SK-N-DZ (cell line): Measurements from ENCODE around the gene TMEM255B.

ENCODE experiments used
- DNase-seq: peaks from one replicate; pipeline ENCODE4 v3.0.0-alpha.2; 2015; ENCODE audit warnings: low spot score

The TMEM255B gene

DNA sequence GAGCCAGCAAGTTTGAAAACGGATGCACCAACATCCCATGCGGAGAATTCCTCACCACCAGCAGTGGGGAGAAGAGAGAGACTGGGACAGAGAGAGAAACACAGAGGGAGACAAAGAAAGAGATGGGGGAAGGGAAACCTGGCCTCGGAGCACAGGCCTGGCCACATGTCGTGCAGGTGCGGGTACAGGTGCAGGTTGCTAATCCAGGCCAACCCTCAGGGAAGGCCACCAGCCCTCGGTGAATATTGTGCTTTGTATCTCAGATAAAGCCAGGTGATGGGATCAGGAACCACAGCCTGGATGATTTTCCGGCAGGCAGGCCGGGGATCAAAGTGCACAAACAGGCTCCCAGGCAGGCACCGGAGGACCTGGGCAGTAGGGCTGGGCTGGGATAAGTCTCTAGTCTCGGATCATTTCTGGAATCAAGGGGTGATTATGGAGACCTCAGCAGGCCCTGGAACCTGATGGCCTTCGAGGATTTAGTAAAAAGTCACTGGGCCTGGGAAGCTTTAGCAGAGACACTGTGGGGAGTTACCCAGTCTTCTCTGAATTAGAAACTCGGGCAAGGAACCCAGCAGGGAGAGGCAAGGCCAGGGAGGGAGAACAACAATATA, 101.1 kb downstream of the TMEM255B start:
- DNase-seq: no peak

DNA sequence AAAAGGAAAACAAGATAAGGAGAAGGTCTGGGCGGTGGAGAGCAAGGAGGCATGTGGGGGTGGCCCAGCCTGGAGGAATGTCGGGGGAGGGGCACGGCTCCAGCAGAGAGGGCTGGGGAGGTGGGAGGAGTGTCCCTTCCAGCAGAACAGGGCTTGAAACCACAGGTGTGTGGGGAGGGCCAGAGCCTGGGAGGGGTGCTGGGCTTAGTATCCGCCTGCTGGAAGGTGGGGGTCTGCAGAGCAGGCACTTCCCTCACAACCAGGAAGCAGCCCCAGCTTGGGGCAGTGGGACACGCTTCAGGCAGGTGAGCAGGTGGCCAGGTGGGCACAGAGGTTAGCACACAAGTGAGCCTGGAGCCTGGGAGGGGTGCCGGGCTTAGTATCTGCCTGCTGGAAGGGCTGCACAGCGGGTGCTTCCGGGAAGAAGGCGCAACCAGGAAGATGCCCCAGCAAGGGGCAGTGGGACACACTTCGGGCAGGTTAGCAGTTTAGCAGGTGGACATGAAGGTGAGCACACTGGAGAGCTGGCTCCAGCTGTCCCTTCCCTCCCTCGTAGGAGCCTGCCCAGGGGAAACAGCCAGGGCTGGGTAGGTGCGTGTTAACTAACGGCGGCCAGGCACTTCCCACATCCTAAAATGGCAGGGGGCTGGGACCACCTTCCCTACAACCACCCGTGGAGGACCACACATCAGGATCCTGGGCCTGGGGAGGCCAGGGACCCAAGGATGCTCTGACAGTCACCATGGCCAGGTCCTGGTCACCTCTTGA, 101.8 kb downstream of the TMEM255B start:
- DNase-seq: no peak

DNA sequence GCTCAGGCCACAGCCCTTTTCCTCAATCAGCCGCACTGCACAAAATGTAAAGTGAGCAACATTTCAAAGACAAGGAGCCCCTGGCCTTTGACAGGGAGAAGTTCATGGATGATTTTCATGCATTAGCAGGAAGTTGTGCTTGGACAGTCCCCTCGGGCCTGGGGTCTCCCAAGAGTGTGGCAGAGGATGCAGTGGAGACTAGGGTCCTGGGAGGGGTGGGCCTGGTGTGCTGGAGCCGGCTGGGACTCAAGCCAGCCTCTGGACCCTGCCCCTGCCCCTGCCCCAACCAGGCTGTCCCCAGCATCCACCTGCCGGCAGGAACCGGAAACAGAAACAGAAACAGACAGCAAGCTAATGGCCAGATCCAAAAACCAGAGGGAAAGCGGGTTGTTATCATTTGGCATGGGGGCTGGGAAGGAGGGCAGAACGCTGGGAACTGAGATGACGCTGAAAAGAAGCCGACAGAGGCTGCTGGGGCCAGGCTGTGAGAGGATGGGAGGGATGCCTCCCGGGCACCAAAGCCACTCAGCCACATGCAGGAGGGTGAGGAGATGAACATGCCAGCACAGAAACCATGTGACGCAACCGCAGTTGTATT, 102.5 kb downstream of the TMEM255B start:
- DNase-seq: no peak

DNA sequence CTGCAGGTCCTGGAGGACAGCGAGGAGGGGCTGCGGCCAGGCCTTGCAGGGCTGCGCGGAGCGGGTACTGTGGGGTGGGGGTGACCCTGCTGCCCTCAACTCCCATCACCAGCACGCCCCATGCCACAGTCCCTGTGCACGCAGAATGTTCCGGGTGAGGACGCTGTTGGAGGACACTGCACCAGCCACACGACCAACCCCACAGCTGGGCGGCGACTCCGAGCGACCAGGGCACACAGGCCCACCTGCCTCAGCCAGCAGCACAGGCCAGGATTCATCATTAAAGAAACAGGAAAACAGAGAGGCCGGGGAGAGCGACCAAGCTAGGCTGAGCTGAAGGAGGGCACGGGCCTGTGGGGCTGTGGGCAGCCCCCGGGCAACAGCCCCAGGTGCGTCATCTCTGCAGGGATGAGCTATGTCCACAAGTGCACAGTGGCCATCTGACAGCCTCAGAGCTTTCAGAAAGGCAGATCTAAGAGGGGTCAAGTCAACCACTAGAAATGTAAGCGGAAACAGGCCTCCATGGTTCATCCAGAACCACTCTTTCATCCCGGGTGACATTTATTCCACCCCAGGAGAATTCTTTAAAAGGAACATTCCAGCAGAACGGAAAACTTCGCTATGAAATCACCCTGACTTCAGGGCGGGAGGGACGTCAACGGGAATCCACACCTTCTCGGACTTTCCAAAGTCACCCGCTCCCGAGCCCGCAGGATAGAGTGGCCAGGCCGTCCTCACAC, 103.3 kb downstream of the TMEM255B start:
- DNase-seq: no peak

GRCh38 chr13:113862931-113863523, 104.0 kb downstream of the TMEM255B start:
- no peak for DNase-seq

DNA sequence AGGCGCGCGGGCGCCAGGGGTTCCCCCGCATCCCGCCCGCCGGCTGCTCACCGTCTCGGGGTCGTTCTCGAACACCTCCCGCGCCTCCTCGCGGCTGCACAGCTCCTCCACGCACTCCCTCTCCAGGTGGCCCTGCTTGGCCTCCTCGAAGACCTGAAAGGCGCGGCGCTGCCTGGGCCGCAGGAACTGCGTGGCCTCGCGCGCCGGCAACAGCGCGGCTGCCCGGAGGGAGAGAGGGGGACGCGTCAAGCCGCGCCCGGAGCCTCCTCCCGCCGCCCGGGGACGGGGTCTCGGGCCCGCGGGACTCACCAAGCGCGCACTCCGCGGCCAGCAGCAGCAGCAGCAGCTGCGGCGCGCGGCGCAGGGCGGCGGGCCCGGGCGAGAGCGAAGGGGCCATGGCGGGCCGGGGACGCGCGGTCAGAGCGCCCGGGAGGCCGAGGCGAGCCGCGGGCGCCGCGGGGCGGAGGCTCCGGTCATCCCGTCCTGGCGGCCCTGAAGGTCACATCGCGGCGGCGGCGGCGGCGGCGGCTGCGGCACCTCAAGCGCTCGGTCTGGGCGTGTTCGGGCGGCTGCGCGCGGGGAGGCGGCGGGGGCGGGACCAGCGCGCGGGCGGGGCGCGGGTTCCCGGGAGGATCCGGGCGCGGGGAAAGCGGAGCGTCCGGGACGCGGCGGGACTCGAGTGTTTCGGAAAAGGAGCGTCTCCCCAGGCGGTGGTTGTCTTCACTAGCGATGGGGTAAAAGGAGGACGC, 104.7 kb downstream of the TMEM255B start, which contains the start of gene GAS6:
TSS of gene GAS6 (minus strand) at position 553 of the 749 bp plus-strand sequence. CDS start at position 397, 156 bp downstream.
- no peak for DNase-seq

DNA sequence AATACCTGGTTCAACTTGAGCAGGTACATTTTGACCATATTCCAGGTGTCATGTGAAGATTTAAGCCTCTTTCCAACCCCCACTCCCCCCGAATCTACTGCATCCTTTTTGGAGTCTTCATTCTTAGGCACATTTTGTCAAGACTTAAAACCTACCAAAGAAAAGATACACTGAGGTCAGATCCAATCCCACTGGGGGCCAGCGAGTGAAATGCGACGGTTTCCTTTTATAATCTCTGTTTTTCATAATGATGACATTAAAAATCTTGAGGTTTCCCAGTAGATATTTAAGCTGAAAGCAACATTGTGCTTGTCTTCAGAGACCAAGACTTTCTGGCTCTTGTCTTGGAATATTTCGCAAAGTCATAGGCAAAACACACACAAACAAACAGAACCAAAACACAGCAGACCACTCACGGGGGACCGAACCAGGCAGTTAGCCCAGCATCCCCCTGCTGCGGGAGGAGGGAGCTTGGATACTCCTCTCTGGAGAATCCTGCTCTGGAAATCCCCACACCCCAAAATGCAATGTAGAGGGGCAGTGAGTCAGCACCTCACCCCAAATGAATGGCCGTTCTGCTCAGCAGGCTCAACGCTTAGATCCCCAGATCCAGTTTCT, 105.4 kb downstream of the TMEM255B start:
- DNase-seq: no peak

GRCh38 chr13:113865427-113865826, 106.4 kb downstream of the TMEM255B start:
- no peak for DNase-seq
